ENCODE results near the gene CRYL1. TPM values are rescaled to one million over a fixed set of nuclear protein-coding genes. Genes with fewer than 3 reads are reported as not detected.

CRYL1 gene
- total RNA-seq, 2 experiments from 2014 or later: 8.9 to 9.3 TPM

GRCh38 chr13:20521364-20522115 is 4.1 kb downstream of the CRYL1 start:
- CTCF ChIA-PET: interaction anchor here (0.6 to 0.9 kb wide), 3 partner anchors 45 to 294 kb away, joined by 3 to 4 read pairs (median 3); no protein-coding TSS in a partner anchor
- H3K9me3 Mint-ChIP-seq: no peaks in the 10 kb centered on the region
- H3K27me3 Mint-ChIP-seq (ENCODE audit: low read depth): no peaks in the 10 kb centered on the region
- peaks cover 21% of the 10 kb centered on the region for H3K4me1 Mint-ChIP-seq (ENCODE audit: low read depth)
- peaks cover 4% of the 10 kb centered on the region for H3K36me3 Mint-ChIP-seq (ENCODE audit: low read depth)
- intact Hi-C loops (cut with micrococcal nuclease): loop anchor here (10.0 kb wide), 1 partner anchor 183 kb away; the partner anchor contains the start of gene IL17D
- H3K27ac Mint-ChIP-seq: no peak overlapping the region
- no peak for DNase-seq
- H3K4me3 Mint-ChIP-seq: no peak overlapping the region

- DNase-seq: no peak
- CTCF ChIA-PET: no interaction called here
- intact Hi-C loops (cut with micrococcal nuclease): loop anchor here (10.0 kb wide), 1 partner anchor 185 kb away; the partner anchor contains the start of gene IL17D
- no peak overlapping the region for H3K4me3 Mint-ChIP-seq
- H3K4me1 Mint-ChIP-seq (ENCODE audit: low read depth): peaks cover 15% of the 10 kb centered on the region
- no peaks in the 10 kb centered on the region for H3K9me3 Mint-ChIP-seq
- H3K27ac Mint-ChIP-seq: no peak overlapping the region
- H3K36me3 Mint-ChIP-seq (ENCODE audit: low read depth): peaks cover 4% of the 10 kb centered on the region
- no peaks in the 10 kb centered on the region for H3K27me3 Mint-ChIP-seq (ENCODE audit: low read depth)
Measured at GRCh38 chr13:20519875-20520274, 5.8 kb downstream of the CRYL1 start.

- Mint-ChIP-seq H3K27me3 (ENCODE audit: low read depth) (no peaks in the 10 kb centered on the region), H3K4me1 (ENCODE audit: low read depth) (peaks cover 9% of the 10 kb centered on the region), H3K36me3 (ENCODE audit: low read depth) (peaks cover 4% of the 10 kb centered on the region), H3K4me3 (no peak overlapping the region), H3K27ac (no peak overlapping the region), H3K9me3 (no peaks in the 10 kb centered on the region)
- no peak for DNase-seq
- CTCF ChIA-PET: interaction anchor here (0.5 kb wide), 1 partner anchor 549 kb away, joined by 3 read pairs; no protein-coding TSS in a partner anchor
- intact Hi-C loops (cut with micrococcal nuclease): no loop called here
Measured at GRCh38 chr13:20518660-20519100, 7.0 kb downstream of the CRYL1 start.

- no peak overlapping the region for H3K4me3 Mint-ChIP-seq
- no peak for DNase-seq
- peaks cover 5% of the 10 kb centered on the region for H3K36me3 Mint-ChIP-seq (ENCODE audit: low read depth)
- H3K27me3 Mint-ChIP-seq (ENCODE audit: low read depth): no peaks in the 10 kb centered on the region
- CTCF ChIA-PET: no interaction called here
- intact Hi-C loops (cut with micrococcal nuclease): no loop called here
- no peaks in the 10 kb centered on the region for H3K9me3 Mint-ChIP-seq
- no peaks in the 10 kb centered on the region for H3K4me1 Mint-ChIP-seq (ENCODE audit: low read depth)
- H3K27ac Mint-ChIP-seq: no peak overlapping the region
Measured at GRCh38 chr13:20514866-20515265, 10.8 kb downstream of the CRYL1 start.

- DNase-seq: no peak
- H3K4me1 Mint-ChIP-seq (ENCODE audit: low read depth): no peaks in the 10 kb centered on the region
- H3K36me3 Mint-ChIP-seq (ENCODE audit: low read depth): peaks cover 6% of the 10 kb centered on the region
- no peak overlapping the region for H3K27ac Mint-ChIP-seq
- H3K9me3 Mint-ChIP-seq: no peaks in the 10 kb centered on the region
- intact Hi-C loops (cut with micrococcal nuclease): no loop called here
- no peak overlapping the region for H3K4me3 Mint-ChIP-seq
- H3K27me3 Mint-ChIP-seq (ENCODE audit: low read depth): no peaks in the 10 kb centered on the region
- CTCF ChIA-PET: no interaction called here
Measured at GRCh38 chr13:20513466-20513995, 12.1 kb downstream of the CRYL1 start.

- Mint-ChIP-seq H3K9me3 (no peaks in the 10 kb centered on the region), H3K4me3 (no peak overlapping the region), H3K4me1 (ENCODE audit: low read depth) (no peaks in the 10 kb centered on the region), H3K27me3 (ENCODE audit: low read depth) (no peaks in the 10 kb centered on the region), H3K36me3 (ENCODE audit: low read depth) (peaks cover 6% of the 10 kb centered on the region), H3K27ac (no peak overlapping the region)
- DNase-seq: no peak
- intact Hi-C loops (cut with micrococcal nuclease): no loop called here
- CTCF ChIA-PET: interaction anchor here (0.6 kb wide), 1 partner anchor 979 kb away, joined by 3 read pairs; no protein-coding TSS in a partner anchor
Measured at GRCh38 chr13:20512042-20512683, 13.5 kb downstream of the CRYL1 start.

- CTCF ChIA-PET: no interaction called here
- no peak for DNase-seq
- intact Hi-C loops (cut with micrococcal nuclease): no loop called here
- Mint-ChIP-seq H3K27me3 (ENCODE audit: low read depth) (no peaks in the 10 kb centered on the region), H3K4me3 (no peak overlapping the region), H3K27ac (no peak overlapping the region), H3K4me1 (ENCODE audit: low read depth) (no peaks in the 10 kb centered on the region), H3K36me3 (ENCODE audit: low read depth) (peaks cover 6% of the 10 kb centered on the region), H3K9me3 (no peaks in the 10 kb centered on the region)
Measured at GRCh38 chr13:20506696-20507095, 19.0 kb downstream of the CRYL1 start.

- intact Hi-C loops (cut with micrococcal nuclease): no loop called here
- no peak overlapping the region for H3K27ac Mint-ChIP-seq
- no peaks in the 10 kb centered on the region for H3K27me3 Mint-ChIP-seq (ENCODE audit: low read depth)
- H3K36me3 Mint-ChIP-seq (ENCODE audit: low read depth): peaks cover 8% of the 10 kb centered on the region
- CTCF ChIA-PET: interaction anchor here (0.7 kb wide), 1 partner anchor 309 kb away, joined by 3 read pairs; no protein-coding TSS in a partner anchor
- H3K4me3 Mint-ChIP-seq: no peak overlapping the region
- no peak for DNase-seq
- peaks cover 4% of the 10 kb centered on the region for H3K9me3 Mint-ChIP-seq
- H3K4me1 Mint-ChIP-seq (ENCODE audit: low read depth): no peaks in the 10 kb centered on the region
Measured at GRCh38 chr13:20505405-20506366, 20.0 kb downstream of the CRYL1 start.

GRCh38 chr13:20503088-20504083 is 22.3 kb downstream of the CRYL1 start:
- no peaks in the 10 kb centered on the region for H3K4me1 Mint-ChIP-seq (ENCODE audit: low read depth)
- CTCF ChIA-PET: interaction anchor here (1.4 kb wide), 1 partner anchor 420 kb away, joined by 3 read pairs; no protein-coding TSS in a partner anchor
- no peak overlapping the region for H3K4me3 Mint-ChIP-seq
- intact Hi-C loops (cut with micrococcal nuclease): no loop called here
- H3K9me3 Mint-ChIP-seq: peaks cover 12% of the 10 kb centered on the region
- no peak for DNase-seq
- peaks cover 6% of the 10 kb centered on the region for H3K36me3 Mint-ChIP-seq (ENCODE audit: low read depth)
- no peak overlapping the region for H3K27ac Mint-ChIP-seq
- no peaks in the 10 kb centered on the region for H3K27me3 Mint-ChIP-seq (ENCODE audit: low read depth)

- H3K27ac Mint-ChIP-seq: no peak overlapping the region
- peaks cover 6% of the 10 kb centered on the region for H3K36me3 Mint-ChIP-seq (ENCODE audit: low read depth)
- no peak for DNase-seq
- H3K9me3 Mint-ChIP-seq: peaks cover 12% of the 10 kb centered on the region
- CTCF ChIA-PET: interaction anchor here (1.0 kb wide), 2 partner anchors 9 to 49 kb away, joined by 3 read pairs; no protein-coding TSS in a partner anchor
- H3K4me1 Mint-ChIP-seq (ENCODE audit: low read depth): no peaks in the 10 kb centered on the region
- intact Hi-C loops (cut with micrococcal nuclease): no loop called here
- no peaks in the 10 kb centered on the region for H3K27me3 Mint-ChIP-seq (ENCODE audit: low read depth)
- no peak overlapping the region for H3K4me3 Mint-ChIP-seq
Measured at GRCh38 chr13:20501592-20501991, 24.1 kb downstream of the CRYL1 start.

- H3K4me1 Mint-ChIP-seq (ENCODE audit: low read depth): no peaks in the 10 kb centered on the region
Measured at GRCh38 chr13:20501120-20501519, 24.5 kb downstream of the CRYL1 start.

More at GRCh38 chr13:20501120-20501519, 24.5 kb downstream of the CRYL1 start:
- Mint-ChIP-seq H3K9me3 (peaks cover 12% of the 10 kb centered on the region), H3K27me3 (ENCODE audit: low read depth) (no peaks in the 10 kb centered on the region), H3K27ac (no peak overlapping the region), H3K36me3 (ENCODE audit: low read depth) (peaks cover 6% of the 10 kb centered on the region), H3K4me3 (no peak overlapping the region)
- no peak for DNase-seq
- CTCF ChIA-PET: interaction anchor here (1.0 kb wide), 1 partner anchor 8 kb away, joined by 3 read pairs; no protein-coding TSS in a partner anchor
- intact Hi-C loops (cut with micrococcal nuclease): no loop called here
